Midbrain (tissue), 1 donor: ENCODE measurements around the gene LDLRAD4.

Experiments
- DNase-seq: peaks from one replicate; lab custom pipeline; 2025; lab: John Stamatoyannopoulos, UW

Gene LDLRAD4

GRCh38 chr18:13406736-13407135 lies 188.2 kb downstream of the LDLRAD4 start:
- no peak for DNase-seq

GRCh38 chr18:13407484-13407883 lies 188.9 kb downstream of the LDLRAD4 start:
- DNase-seq, result no peak

GRCh38 chr18:13409026-13409425 lies 190.5 kb downstream of the LDLRAD4 start:
- no peak for DNase-seq

DNA sequence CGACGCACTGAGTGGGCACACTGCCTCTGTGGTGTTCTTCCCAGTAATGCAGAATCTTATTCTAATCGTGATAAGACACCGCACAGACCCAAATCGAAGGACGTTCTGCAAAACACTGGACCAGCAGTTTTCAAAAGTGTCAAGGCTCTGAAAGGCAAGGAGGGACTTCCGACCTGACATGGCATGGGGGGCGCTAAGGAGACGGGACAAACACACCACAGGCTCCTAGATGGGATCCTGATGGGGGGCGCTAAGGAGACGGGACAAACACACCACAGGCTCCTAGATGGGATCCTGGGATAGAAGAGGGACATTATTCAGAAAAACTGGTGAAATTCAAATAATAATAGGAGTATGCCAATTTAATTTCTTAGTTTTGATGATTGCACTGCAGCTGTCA lies 191.4 kb downstream of the LDLRAD4 start:
- DNase-seq, result no peak

- no peak for DNase-seq
Observed at GRCh38 chr18:13410471-13410870, 191.9 kb downstream of the LDLRAD4 start.

DNA sequence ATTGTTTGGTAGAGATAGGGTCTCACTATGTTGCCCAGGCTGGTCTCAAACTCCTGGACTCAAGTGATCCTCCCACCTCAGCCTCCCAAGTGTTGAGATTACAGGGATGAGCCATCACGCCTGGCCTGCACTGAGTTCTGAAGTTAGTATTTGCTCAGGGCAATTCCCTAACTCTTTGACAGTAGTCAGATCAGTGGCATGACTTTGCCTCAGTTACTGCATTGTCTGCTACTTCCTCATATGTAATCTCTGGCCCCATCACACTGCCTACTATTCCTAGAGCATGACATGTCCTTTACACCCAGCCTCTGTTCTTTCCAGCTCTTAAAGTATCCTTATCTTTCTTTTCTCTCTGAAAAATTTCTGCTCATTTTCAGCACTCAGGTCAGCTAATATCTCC lies 193.5 kb downstream of the LDLRAD4 start:
- DNase-seq, result no peak

DNA sequence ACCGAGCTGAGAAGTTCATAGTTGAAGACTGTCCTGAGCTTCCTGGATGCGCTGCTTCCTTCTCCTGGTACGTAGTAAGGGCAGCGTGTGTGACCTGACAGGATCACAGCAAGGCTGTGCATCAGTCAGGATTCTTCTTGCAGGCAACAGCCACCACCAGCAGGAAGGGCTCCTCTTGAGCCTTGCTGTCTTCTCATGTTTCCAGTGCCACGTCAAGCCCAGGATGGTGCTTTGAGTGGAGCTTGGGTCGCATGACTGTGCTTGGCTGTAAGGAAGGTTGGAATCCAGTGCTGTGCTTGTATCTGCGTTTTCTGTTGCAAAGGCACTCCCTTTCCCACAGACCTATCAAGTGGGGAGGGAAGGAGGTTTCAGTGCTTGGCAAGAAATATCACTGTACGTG lies 194.3 kb downstream of the LDLRAD4 start:
- DNase-seq, result no peak

DNA sequence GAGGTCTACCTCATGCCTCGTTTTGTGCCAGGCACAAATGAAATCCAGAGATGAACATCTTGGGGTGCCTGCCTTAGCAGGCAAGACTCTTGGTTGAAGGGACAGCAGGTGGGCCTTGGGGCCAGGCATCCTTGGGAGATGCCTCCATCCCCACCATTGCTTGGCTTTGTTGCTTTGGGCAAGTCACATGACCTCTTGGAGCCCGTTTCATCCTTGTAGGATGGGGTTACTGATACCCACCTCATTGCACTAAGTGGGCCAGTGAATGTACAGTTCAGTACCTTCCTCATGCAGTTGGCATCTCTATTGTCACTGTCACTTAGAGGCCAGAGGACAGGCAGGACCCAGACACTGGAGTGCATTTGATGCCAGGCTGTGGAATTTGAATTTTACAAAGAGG lies 195.5 kb downstream of the LDLRAD4 start:
- no peak for DNase-seq

DNA sequence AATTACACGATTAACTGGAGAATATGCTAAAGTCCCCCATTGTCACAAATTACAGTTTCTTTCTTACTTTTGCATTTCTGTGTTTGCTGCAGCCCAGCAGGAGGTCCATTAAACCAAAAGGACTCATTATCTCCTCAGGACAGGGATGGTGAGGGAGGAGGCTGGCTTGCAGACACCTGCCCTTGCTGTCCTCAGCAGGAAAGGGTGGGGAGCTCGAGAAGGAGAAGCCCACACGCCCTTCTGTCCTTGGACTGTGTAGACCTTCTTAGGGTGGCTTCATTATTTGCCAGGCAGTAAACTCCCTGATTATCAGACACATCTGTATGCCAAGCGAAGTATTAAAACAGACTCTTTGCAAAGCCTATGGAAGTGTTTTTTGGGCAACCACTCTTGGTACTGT lies 196.0 kb downstream of the LDLRAD4 start:
- no peak for DNase-seq

DNA sequence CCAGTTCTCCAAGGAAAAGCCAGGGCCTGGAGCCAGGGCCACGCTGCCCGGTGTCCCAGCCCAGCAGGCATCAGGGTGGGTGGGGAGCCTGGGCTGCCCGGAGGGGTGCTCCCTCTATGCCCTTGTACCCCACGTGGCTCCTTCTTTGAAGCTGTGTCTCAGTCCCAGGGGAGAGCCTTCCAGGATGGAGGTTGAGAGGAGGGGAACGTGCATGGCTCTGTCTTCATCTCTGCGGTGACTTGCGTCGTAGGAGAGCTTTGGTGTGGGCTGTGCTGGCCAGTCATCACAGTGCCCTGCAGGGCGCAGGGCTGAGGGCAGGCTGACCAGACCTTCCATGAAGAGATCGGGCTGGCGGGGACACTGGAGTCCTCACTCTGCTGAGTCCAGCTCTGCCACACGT lies 197.2 kb downstream of the LDLRAD4 start:
- DNase-seq, result no peak

DNA sequence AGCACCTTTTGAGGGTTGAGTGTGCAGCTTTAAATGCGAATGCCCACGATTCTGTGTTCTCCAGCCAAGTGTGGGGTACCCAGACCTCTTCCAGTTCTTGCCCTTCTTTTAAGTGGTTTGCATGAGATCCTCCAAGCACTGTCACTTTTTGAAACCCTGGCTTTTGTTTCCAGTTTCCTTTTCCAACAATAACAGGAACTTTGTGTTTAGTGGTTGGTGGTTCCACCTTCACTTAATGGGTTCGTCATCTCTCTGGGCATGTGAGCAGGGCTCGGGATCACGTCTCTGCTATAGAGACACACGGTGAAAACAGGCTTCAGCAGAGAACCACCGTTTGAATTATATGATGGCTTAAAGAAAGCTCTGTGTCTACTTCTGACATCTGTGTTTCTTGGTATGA lies 197.6 kb downstream of the LDLRAD4 start:
- DNase-seq, result no peak

GRCh38 chr18:13416848-13417247 lies 198.3 kb downstream of the LDLRAD4 start:
- DNase-seq, result no peak

GRCh38 chr18:13418013-13418710 lies 199.6 kb downstream of the LDLRAD4 start:
- no peak for DNase-seq

GRCh38 chr18:13420969-13421686 lies 202.6 kb downstream of the LDLRAD4 start:
- no peak for DNase-seq

GRCh38 chr18:13422541-13423147 lies 204.1 kb downstream of the LDLRAD4 start:
- no peak for DNase-seq

DNA sequence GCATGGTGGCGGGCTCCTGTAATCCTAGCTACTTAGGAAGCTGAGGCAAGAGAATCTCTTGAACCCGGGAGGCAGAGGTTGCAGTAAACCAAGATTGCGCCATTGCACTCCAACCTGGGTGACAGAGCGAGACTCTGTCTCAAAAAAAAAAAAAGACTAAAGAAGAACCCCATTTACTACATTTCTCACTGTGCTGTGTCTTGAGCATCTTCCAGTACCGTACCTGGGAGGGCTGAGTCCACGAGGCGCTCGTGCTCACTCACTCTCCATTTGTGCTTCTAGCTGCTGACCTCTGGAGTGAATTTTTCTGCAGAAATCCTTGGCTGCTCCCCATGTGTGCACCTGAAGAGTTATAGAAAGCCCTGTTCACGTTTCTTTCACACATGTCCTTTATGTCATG lies 204.8 kb downstream of the LDLRAD4 start:
- no peak for DNase-seq

DNA sequence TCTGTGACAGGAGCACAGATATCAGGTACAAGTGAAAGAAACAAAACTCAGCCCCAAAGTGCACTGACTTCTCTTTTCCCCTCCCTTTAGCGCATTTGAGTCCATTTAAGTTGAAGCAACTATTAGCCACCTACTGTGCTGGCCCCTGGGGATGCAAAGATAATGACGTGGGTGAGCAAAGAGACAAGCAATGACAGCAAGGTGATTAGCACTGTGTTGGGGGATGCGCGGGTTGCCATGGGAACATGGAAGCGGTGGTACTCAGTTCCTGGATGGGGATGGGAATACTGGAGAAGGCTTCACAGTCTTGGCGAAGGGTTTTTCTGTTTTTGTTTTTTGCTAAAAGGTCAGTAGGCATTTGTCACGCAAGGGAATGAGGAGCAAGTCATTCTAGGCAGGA lies 205.8 kb downstream of the LDLRAD4 start:
- no peak for DNase-seq

- no peak for DNase-seq
Observed at GRCh38 chr18:13425357-13426091, 207.0 kb downstream of the LDLRAD4 start.

DNA sequence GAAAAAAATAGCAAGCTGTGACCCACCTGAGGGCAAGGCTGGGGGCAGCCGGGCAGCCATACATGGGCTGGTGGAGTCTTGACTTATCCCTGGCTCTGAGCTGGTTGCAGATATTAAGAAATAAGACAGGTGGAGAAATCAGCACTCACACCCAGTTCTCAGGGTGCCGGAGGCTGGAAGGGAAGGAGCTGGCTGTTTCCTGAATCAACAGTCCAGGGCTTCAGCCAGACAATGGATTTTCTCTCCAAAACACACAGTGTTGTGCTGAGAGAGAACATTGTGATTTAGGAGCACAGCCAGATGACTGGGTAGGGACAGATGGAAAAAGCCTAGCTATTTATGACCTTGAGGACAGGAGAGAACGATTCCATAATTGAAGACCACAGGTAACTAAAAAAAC lies 208.8 kb downstream of the LDLRAD4 start:
- peak; percentile 49 for DNase-seq

DNA sequence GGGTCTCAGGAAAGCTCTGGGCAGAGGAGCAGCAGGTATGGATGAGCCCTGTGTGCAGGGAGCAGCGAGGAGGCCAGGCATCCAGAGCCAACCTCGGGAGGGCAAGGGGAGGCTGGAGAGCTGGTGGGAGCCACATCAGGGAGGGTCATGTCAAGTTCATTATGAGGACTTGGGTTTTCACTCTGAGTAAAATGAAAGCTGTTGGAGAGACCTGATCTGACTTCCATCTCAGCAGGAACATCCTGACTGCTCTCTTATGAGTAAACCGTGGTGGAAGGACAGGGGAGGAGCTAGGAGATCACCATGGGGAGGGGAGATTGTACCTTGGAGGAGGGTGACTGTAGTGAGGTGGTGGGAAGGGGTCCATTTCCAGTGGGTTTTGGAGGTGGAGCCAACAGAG lies 209.8 kb downstream of the LDLRAD4 start:
- DNase-seq, result no peak

- DNase-seq, result no peak
Observed at GRCh38 chr18:13429016-13429415, 210.5 kb downstream of the LDLRAD4 start.

- DNase-seq, result no peak
Observed at GRCh38 chr18:13429884-13430510, 211.4 kb downstream of the LDLRAD4 start.
